PC-3 (cell line): ENCODE measurements around the gene PGF. TPM values are rescaled to one million over a fixed set of nuclear protein-coding genes. Genes with fewer than 3 reads are reported as not detected.

Experiments used
- ATAC-seq: fragments of 200-7000 bp; cut with Tn5 transposase; 2 replicates; pipeline ENCODE4 v1.9.1; 2020; ENCODE audit warnings: mild to moderate bottlenecking, moderate library complexity
- BruUV-seq: library from RNA; stranded (reverse); fragments of 400-500 nt; replicated peaks from 2 replicates; lab custom pipeline; 2021; lab: Mats Ljungman, UMichigan
- CTCF ChIA-PET: fragments of 300-600 bp; sonication (Branson Sonifier 250); formaldehyde crosslinking; loops from one replicate; lab custom pipeline; 2022; ENCODE audit warnings: antibody characterized with exemption; lab: Charles Lee
- POLR2A ChIA-PET: fragments of 300-600 bp; sonication (Branson Sonifier 250); formaldehyde crosslinking; loops from one replicate; lab custom pipeline; 2022; ENCODE audit warnings: antibody characterized with exemption; ENCODE audit not compliant: unreplicated experiment; lab: Charles Lee
- DNase-seq: peaks from one replicate; pipeline ENCODE4 v3.0.0-alpha.2; 2015
- H2AFZ ChIP-seq: fragments of 300-600 bp; sonication (generic); 2 replicates; pipeline ENCODE4 v1.6.0; 2016; ENCODE audit warnings: antibody characterized with exemption, low read length
- H3F3A ChIP-seq: fragments of 300-600 bp; sonication (generic); one replicate; pipeline ENCODE4 v1.6.0; 2017; ENCODE audit warnings: antibody characterized with exemption, low read length, control low read depth, mild to moderate bottlenecking; ENCODE audit not compliant: unreplicated experiment
- H3K27ac ChIP-seq: fragments of 300-600 bp; sonication (generic); 2 replicates; pipeline ENCODE4 v1.5.1; 2016; ENCODE audit warnings: mild to moderate bottlenecking, low read length
- H3K27me3 ChIP-seq: fragments of 300-600 bp; sonication (generic); 2 replicates; pipeline ENCODE4 v1.6.1; 2016; ENCODE audit warnings: low read length, mixed read lengths
- H3K36me3 ChIP-seq: fragments of 300-600 bp; sonication (generic); 2 replicates; pipeline ENCODE4 v1.6.1; 2016; ENCODE audit warnings: low read depth, mixed run types, low read length, mixed read lengths
- H3K4me1 ChIP-seq: fragments of 300-600 bp; sonication (generic); 2 replicates; pipeline ENCODE4 v1.5.1; 2016; ENCODE audit warnings: low read length; ENCODE audit not compliant: insufficient read depth
- H3K4me2 ChIP-seq: fragments of 300-600 bp; sonication (generic); 2 replicates; pipeline ENCODE4 v1.6.0; 2016; ENCODE audit warnings: low read length
- H3K4me3 ChIP-seq: fragments of 300-600 bp; sonication (generic); 2 replicates; pipeline ENCODE4 v1.5.1; 2016; ENCODE audit warnings: mild to moderate bottlenecking, low read length, mixed read lengths
- H3K79me2 ChIP-seq: fragments of 300-600 bp; sonication (generic); 2 replicates; pipeline ENCODE4 v1.6.1; 2017; ENCODE audit warnings: low read length, mixed read lengths
- H3K9ac ChIP-seq: fragments of 300-600 bp; sonication (generic); 2 replicates; pipeline ENCODE4 v1.6.0; 2016; ENCODE audit warnings: mild to moderate bottlenecking, low read length
- H3K9me2 ChIP-seq: fragments of 300-600 bp; sonication (generic); replicated peaks from 2 replicates; pipeline ENCODE4 v1.6.1; 2016; ENCODE audit warnings: mixed run types, low read length, mixed read lengths
- H3K9me3 ChIP-seq: fragments of 300-600 bp; sonication (generic); 2 replicates; pipeline ENCODE4 v1.6.1; 2016; ENCODE audit warnings: low read length, mixed read lengths
- H4K20me1 ChIP-seq: fragments of 300-600 bp; sonication (generic); 2 replicates; pipeline ENCODE4 v1.6.1; 2016; ENCODE audit warnings: low read length, mixed read lengths
- CTCF ChIP-seq: fragments of 300-600 bp; sonication (generic); conservative IDR thresholded peaks from 2 replicates; pipeline ENCODE4 v1.5.1; 2017; ENCODE audit warnings: antibody characterized with exemption, low read depth, mild to moderate bottlenecking, low read length
- EZH2 ChIP-seq: fragments of 300-600 bp; sonication (generic); IDR thresholded peaks from one replicate; pipeline ENCODE4 v1.6.1; 2017; ENCODE audit warnings: antibody characterized with exemption, mild to moderate bottlenecking, low read length; ENCODE audit not compliant: unreplicated experiment
- EZH2phosphoT487 ChIP-seq: fragments of 300-600 bp; sonication (generic); IDR thresholded peaks from 2 replicates; pipeline ENCODE4 v1.6.1; 2018; ENCODE audit warnings: mild to moderate bottlenecking, antibody characterized with exemption, low read length, borderline replicate concordance
- intact Hi-C: fragments of 100-400 bp; cut with micrococcal nuclease; formaldehyde crosslinking; loops from 2 replicates; pipeline ENCODE4 v1.9.0; 2023
- total RNA-seq: library from RNA; depleted of rRNA; stranded (reverse); fragments of >200 nt; gene quantifications from 2 replicates; pipeline ENCODE4 v1.2.3, GENCODE V29; 2014

Gene PGF
- total RNA-seq, 1 experiment from 2014 or later = 0.26 TPM

- TF ChIP-seq EZH2 = no peak
- TF ChIP-seq EZH2phosphoT487 = no peak
- TF ChIP-seq CTCF = no peak
- no peaks in the 10 kb centered on the region for H3F3A ChIP-seq
- CTCF ChIA-PET = interaction anchor here (0.6 to 1.0 kb wide), 2 partner anchors 14 to 47 kb away, joined by 3 read pairs; partner anchors contain the start of gene PGF
- BruUV-seq = no TSS peak
- ATAC-seq (peak; percentile 98), DNase-seq (peak; percentile 97)
- H3K79me2 ChIP-seq = peaks cover 31% of the 10 kb centered on the region
- peak within 1 kb of the TSS; percentile 86 for H3K9ac ChIP-seq
- H3K27ac ChIP-seq = peak within 1 kb of the TSS; percentile 25
- intact Hi-C loops = loop anchor here (1.0 to 5.0 kb wide), 3 partner anchors 14 to 60 kb away; partner anchors contain the start of gene ACYP1
- 0 out of 2 replicates have a peak, but pooled peaks cover 3% of the 10 kb centered on the region for H4K20me1 ChIP-seq
- peaks cover 28% of the 10 kb centered on the region for H3K4me1 ChIP-seq
- peaks cover 20% of the 10 kb centered on the region for H3K36me3 ChIP-seq
- H3K9me2 ChIP-seq = no peaks in the 10 kb centered on the region
- H3K9me3 ChIP-seq = no peaks in the 10 kb centered on the region
- no peaks in the 10 kb centered on the region for H3K27me3 ChIP-seq
- peak within 1 kb of the TSS; percentile 89 for H3K4me3 ChIP-seq
- peak within 1 kb of the TSS; percentile 94 for H3K4me2 ChIP-seq
- H2AFZ ChIP-seq = peak within 1 kb of the TSS; percentile 94
- POLR2A ChIA-PET = interaction anchor here (0.5 to 0.6 kb wide), 2 partner anchors 9 to 102 kb away, joined by 3 read pairs; no protein-coding TSS in a partner anchor
Observed at GRCh38 chr14:75002392-75003249, 47.2 kb upstream of the PGF start, which contains the start of gene EIF2B2. Gene EIF2B2, plus strand, starts transcription at chr14:75002921. Its CDS starts 70 bp downstream, at chr14:75002991.

GRCh38 chr14:75001899-75002298 lies 46.5 kb upstream of the PGF start:
- Histone ChIP-seq H3K27me3 (no peaks in the 10 kb centered on the region), H3K9ac (peak overlapping the region; percentile 86), H3K79me2 (peaks cover 31% of the 10 kb centered on the region), H4K20me1 (0 out of 2 replicates have a peak, but pooled peaks cover 3% of the 10 kb centered on the region), H3F3A (no peaks in the 10 kb centered on the region), H3K4me1 (peaks cover 28% of the 10 kb centered on the region), H3K4me3 (peak overlapping the region; percentile 89), H3K9me2 (no peaks in the 10 kb centered on the region), H3K36me3 (peaks cover 14% of the 10 kb centered on the region), H3K27ac (0 out of 2 replicates have a peak overlapping the region, but pooled peaks have one; percentile 25), H2AFZ (peak overlapping the region; percentile 94), H3K4me2 (peak overlapping the region; percentile 94), H3K9me3 (no peaks in the 10 kb centered on the region)
- no peak for DNase-seq
- CTCF ChIA-PET = interaction anchor here (1.0 kb wide), 1 partner anchor 13 kb away, joined by 3 read pairs; no protein-coding TSS in a partner anchor
- intact Hi-C loops = loop anchor here (1.0 to 5.0 kb wide), 3 partner anchors 14 to 60 kb away; partner anchors contain the start of gene ACYP1
- no TSS peak for BruUV-seq
- POLR2A ChIA-PET = interaction anchor here (0.5 kb wide), 1 partner anchor 103 kb away, joined by 3 read pairs; no protein-coding TSS in a partner anchor
- TF ChIP-seq EZH2 (no peak), EZH2phosphoT487 (no peak), CTCF (no peak)
- no peak for ATAC-seq
